ENCODE results near the gene SORL1. TPM values are rescaled to one million over a fixed set of nuclear protein-coding genes. Genes with fewer than 3 reads are reported as not detected.
A peak's percentile ranks its signal among the peaks of the same experiment; 100 is the strongest.

Gene SORL1
- total RNA-seq, 2 experiments from 2014 or later, result 228 to 411 TPM

DNA sequence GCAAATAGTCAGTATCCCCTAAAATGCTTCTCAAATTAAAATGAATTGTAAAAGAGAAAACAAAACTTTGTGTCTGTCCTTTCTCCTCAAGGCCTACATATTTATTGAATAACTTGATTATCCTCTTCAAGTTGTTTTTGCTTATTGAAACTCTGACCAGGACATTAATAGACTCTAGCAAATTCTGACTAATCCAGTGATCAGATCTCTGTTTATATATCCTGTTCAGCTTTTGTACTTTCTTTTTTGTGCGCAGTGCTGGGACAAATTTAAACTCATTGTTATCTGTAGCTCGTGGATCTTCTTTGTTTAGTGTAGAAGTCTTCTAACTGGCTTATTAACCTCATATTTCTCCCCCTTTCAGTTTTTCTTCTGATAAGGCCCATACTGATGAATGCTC, 140.6 kb downstream of the SORL1 start:
- Histone ChIP-seq H3K79me2 (ENCODE audit: insufficient read depth, low read depth, low read length) (peaks cover 61% of the 10 kb centered on the region), H3K9me2 (ENCODE audit: insufficient read depth, low read length) (no peaks in the 10 kb centered on the region), H2AFZ (ENCODE audit: low read length) (no peak overlapping the region), H3K9me3 (ENCODE audit: low read length) (no peaks in the 10 kb centered on the region), H4K20me1 (ENCODE audit: insufficient read depth, low read length) (0 out of 2 replicates have a peak, but pooled peaks cover 3% of the 10 kb centered on the region), H3K27ac (ENCODE audit: low read depth, low read length, poor library complexity, severe bottlenecking) (peak overlapping the region; percentile 98), H3K36me3 (ENCODE audit: insufficient read depth, low read length) (peaks cover 98% of the 10 kb centered on the region), H3K4me3 (ENCODE audit: low read depth, low read length, poor library complexity, severe bottlenecking) (peak overlapping the region; percentile 66), H3K4me2 (ENCODE audit: low read length) (peak overlapping the region; percentile 98), H3K4me1 (ENCODE audit: insufficient read depth, low read length, poor library complexity, severe bottlenecking) (peaks cover 58% of the 10 kb centered on the region)
- no peak for DNase-seq (ENCODE audit: low spot score)
- POLR2A ChIA-PET, result no interaction called here
- TSS peak; percentile 35 for BruUV-seq (replicated peaks)
- TF ChIP-seq EZH2phosphoT487 (IDR thresholded peaks at IDR 0.05; ENCODE audit: borderline replicate concordance, low read depth, low read length), result no peak
- TF ChIP-seq, protein P1, sequence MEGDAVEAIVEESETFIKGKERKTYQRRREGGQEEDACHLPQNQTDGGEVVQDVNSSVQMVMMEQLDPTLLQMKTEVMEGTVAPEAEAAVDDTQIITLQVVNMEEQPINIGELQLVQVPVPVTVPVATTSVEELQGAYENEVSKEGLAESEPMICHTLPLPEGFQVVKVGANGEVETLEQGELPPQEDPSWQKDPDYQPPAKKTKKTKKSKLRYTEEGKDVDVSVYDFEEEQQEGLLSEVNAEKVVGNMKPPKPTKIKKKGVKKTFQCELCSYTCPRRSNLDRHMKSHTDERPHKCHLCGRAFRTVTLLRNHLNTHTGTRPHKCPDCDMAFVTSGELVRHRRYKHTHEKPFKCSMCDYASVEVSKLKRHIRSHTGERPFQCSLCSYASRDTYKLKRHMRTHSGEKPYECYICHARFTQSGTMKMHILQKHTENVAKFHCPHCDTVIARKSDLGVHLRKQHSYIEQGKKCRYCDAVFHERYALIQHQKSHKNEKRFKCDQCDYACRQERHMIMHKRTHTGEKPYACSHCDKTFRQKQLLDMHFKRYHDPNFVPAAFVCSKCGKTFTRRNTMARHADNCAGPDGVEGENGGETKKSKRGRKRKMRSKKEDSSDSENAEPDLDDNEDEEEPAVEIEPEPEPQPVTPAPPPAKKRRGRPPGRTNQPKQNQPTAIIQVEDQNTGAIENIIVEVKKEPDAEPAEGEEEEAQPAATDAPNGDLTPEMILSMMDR (conservative IDR thresholded peaks at IDR 0.05; ENCODE audit: low read length), result no peak
- CTCF ChIA-PET (ENCODE audit: unreplicated experiment), result no interaction called here
- intact Hi-C loops (cut with micrococcal nuclease; ENCODE audit: unreplicated experiment), result no loop called here

DNA sequence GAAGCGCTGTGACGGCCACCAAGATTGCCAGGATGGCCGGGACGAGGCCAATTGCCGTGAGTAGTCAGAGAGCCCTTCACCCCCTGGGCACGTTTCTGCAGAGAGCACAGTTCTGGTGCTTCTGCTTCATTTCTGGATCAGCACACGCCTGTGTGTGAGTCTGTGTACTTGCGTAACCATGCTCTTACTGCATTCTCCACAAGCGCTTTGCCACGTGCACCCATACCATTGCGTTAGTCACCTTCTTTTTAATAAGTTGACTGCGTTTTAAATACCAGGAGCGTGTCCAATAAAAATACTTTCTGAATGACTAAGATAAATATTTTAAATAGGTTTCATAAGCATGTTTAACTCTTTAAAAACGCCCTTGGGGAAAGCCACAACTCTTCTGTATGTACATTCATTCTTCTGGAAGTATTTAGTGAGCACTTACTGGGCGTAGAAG, 143.6 kb downstream of the SORL1 start:
- no peaks in the 10 kb centered on the region for H3K9me2 ChIP-seq (ENCODE audit: insufficient read depth, low read length)
- intact Hi-C loops (cut with micrococcal nuclease; ENCODE audit: unreplicated experiment), result no loop called here
- H3K79me2 ChIP-seq (ENCODE audit: insufficient read depth, low read depth, low read length), result peaks cover 88% of the 10 kb centered on the region
- peaks cover 100% of the 10 kb centered on the region for H3K36me3 ChIP-seq (ENCODE audit: insufficient read depth, low read length)
- BruUV-seq (replicated peaks), result no TSS peak
- ChIA-PET POLR2A (no interaction called here), CTCF (ENCODE audit: unreplicated experiment) (no interaction called here)
- no peak overlapping the region for H3K4me3 ChIP-seq (ENCODE audit: low read depth, low read length, poor library complexity, severe bottlenecking)
- H4K20me1 ChIP-seq (ENCODE audit: insufficient read depth, low read length), result 0 out of 2 replicates have a peak, but pooled peaks cover 3% of the 10 kb centered on the region
- H3K4me1 ChIP-seq (ENCODE audit: insufficient read depth, low read length, poor library complexity, severe bottlenecking), result peaks cover 28% of the 10 kb centered on the region
- DNase-seq (ENCODE audit: low spot score), result no peak
- H3K4me2 ChIP-seq (ENCODE audit: low read length), result no peak overlapping the region
- no peaks in the 10 kb centered on the region for H3K9me3 ChIP-seq (ENCODE audit: low read length)
- TF ChIP-seq, protein P1 (conservative IDR thresholded peaks at IDR 0.05; ENCODE audit: low read length), result no peak
- H2AFZ ChIP-seq (ENCODE audit: low read length), result no peak overlapping the region
- no peak overlapping the region for H3K27ac ChIP-seq (ENCODE audit: low read depth, low read length, poor library complexity, severe bottlenecking)

DNA sequence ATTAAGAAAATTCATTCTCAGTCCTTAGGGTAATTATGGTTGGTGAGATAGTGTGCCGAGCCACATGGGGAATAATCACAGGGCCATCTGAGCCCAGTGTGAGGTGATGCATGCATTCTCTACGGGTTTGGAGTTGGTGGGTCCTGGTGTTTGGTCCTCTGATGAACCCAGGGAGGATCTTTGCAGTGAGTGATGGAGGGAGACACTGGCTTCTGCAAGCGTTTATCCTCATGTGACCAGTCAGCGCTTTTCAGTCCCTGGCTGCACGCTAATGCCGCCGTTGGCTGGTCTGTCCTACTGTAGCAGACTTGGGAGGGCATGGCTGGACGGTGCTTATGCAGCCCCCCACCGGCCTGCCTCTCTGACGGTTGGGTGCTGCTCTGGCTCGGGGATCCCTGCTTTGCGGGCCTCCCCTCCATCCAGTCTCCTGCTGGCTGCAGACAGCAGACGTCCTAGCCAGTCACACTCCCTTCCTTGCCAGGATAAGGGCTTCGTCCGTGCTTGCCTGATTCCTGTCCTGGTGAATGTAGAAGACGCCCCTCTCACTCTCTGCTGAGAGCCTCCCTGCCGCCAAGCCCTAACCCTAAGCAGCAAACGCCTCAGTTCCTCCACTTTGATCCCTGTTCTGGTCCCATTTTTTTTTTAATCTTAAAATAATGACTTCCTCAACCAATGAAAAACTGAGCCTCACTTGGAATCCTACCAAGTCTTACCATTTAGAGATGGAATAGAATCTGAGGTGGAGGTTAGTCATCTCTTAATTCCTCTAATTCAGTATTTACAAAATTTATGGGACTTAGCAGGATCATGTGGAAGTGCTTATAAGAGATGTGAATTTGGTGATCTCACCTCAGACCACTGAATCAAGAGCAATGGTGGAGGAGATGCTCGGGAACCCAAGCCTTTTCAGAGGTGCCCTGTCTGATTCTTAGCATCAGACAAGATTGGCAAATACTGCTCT, 144.4 kb downstream of the SORL1 start:
- H3K4me2 ChIP-seq (ENCODE audit: low read length), result no peak overlapping the region
- intact Hi-C loops (cut with micrococcal nuclease; ENCODE audit: unreplicated experiment), result no loop called here

More for the DNA sequence above, 144.4 kb downstream of the SORL1 start:
- Histone ChIP-seq H3K79me2 (ENCODE audit: insufficient read depth, low read depth, low read length) (peaks cover 84% of the 10 kb centered on the region), H3K4me3 (ENCODE audit: low read depth, low read length, poor library complexity, severe bottlenecking) (no peak overlapping the region), H3K36me3 (ENCODE audit: insufficient read depth, low read length) (peaks cover 95% of the 10 kb centered on the region), H3K4me1 (ENCODE audit: insufficient read depth, low read length, poor library complexity, severe bottlenecking) (peaks cover 20% of the 10 kb centered on the region), H3K9me3 (ENCODE audit: low read length) (no peaks in the 10 kb centered on the region), H2AFZ (ENCODE audit: low read length) (no peak overlapping the region), H4K20me1 (ENCODE audit: insufficient read depth, low read length) (0 out of 2 replicates have a peak, but pooled peaks cover 3% of the 10 kb centered on the region), H3K9me2 (ENCODE audit: insufficient read depth, low read length) (no peaks in the 10 kb centered on the region), H3K27ac (ENCODE audit: low read depth, low read length, poor library complexity, severe bottlenecking) (no peak overlapping the region)
- BruUV-seq (replicated peaks), result no TSS peak
- ChIA-PET CTCF (ENCODE audit: unreplicated experiment) (no interaction called here), POLR2A (interaction anchor here (0.6 kb wide), 1 partner anchor 272 kb away, joined by 7 read pairs; no protein-coding TSS in a partner anchor)
- no peak for DNase-seq (ENCODE audit: low spot score)
- TF ChIP-seq, protein P1 (conservative IDR thresholded peaks at IDR 0.05; ENCODE audit: low read length), result no peak
- TF ChIP-seq EZH2phosphoT487 (IDR thresholded peaks at IDR 0.05; ENCODE audit: borderline replicate concordance, low read depth, low read length), result no peak

Data from OCI-LY7 (cell line).